ENCODE results near the gene SORCS3. TPM values are rescaled to one million over a fixed set of nuclear protein-coding genes. Genes with fewer than 3 reads are reported as not detected.

SORCS3 gene
- total RNA-seq, 2 experiments from 2014 or later: 1.7 to 2.1 TPM

- H3K27me3 Mint-ChIP-seq: peaks cover 5% of the 10 kb centered on the region
- H3K27ac ChIP-seq (ENCODE audit: low read depth in 1 of 2, low read length in 2 of 2): no peak overlapping the region
- CTCF ChIA-PET: no interaction called here
These were observed 266.4 kb downstream of the SORCS3 start for GRCh38 chr10:104907521-104907920.

GRCh38 chr10:104908581-104908980 lies 267.5 kb downstream of the SORCS3 start:
- Mint-ChIP-seq H3K27me3 (peaks cover 5% of the 10 kb centered on the region), H3K4me3 (no peak overlapping the region), H3K9me3 (no peaks in the 10 kb centered on the region), H3K36me3 (ENCODE audit: low read depth) (no peaks in the 10 kb centered on the region), H3K4me1 (ENCODE audit: low read depth) (peaks cover 6% of the 10 kb centered on the region), H3K27ac (no peak overlapping the region)
- intact Hi-C loops (cut with DNase I, micrococcal nuclease): no loop called here
- no peak for TF ChIP-seq CTCF (IDR thresholded peaks at IDR 0.05)
- Histone ChIP-seq H3K27ac (ENCODE audit: low read depth in 1 of 2, low read length in 2 of 2) (no peak overlapping the region), H3K9me3 (ENCODE audit: control insufficient read depth in 1 of 2, insufficient read depth in 1 of 2, low read length in 2 of 2) (no peaks in the 10 kb centered on the region), H3K27me3 (ENCODE audit: control insufficient read depth in 1 of 2, insufficient read depth in 2 of 2, low read length in 2 of 2) (no peaks in the 10 kb centered on the region), H3K36me3 (ENCODE audit: insufficient read depth, low read length) (no peaks in the 10 kb centered on the region), H3K4me1 (ENCODE audit: insufficient read depth, low read length) (no peaks in the 10 kb centered on the region), H3K4me3 (ENCODE audit: low read length) (no peak overlapping the region)
- ATAC-seq (ENCODE audit: poor library complexity) (no peak), DNase-seq (no peak)
- ChIA-PET POLR2A (interaction anchor here (0.6 kb wide), 1 partner anchor 1950 kb away, joined by 3 read pairs; no protein-coding TSS in a partner anchor), CTCF (no interaction called here)

More at GRCh38 chr10:104907521-104907920, 266.4 kb downstream of the SORCS3 start:
- no peaks in the 10 kb centered on the region for H3K27me3 ChIP-seq (ENCODE audit: control insufficient read depth in 1 of 2, insufficient read depth in 2 of 2, low read length in 2 of 2)
- Mint-ChIP-seq H3K36me3 (ENCODE audit: low read depth) (no peaks in the 10 kb centered on the region), H3K4me1 (ENCODE audit: low read depth) (peaks cover 6% of the 10 kb centered on the region), H3K4me3 (no peak overlapping the region), H3K27ac (no peak overlapping the region), H3K9me3 (no peaks in the 10 kb centered on the region)
- DNase-seq (no peak), ATAC-seq (ENCODE audit: poor library complexity) (no peak)
- no peak overlapping the region for H3K4me3 ChIP-seq (ENCODE audit: low read length)
- POLR2A ChIA-PET: no interaction called here
- H3K9me3 ChIP-seq (ENCODE audit: control insufficient read depth in 1 of 2, insufficient read depth in 1 of 2, low read length in 2 of 2): no peaks in the 10 kb centered on the region
- intact Hi-C loops (cut with DNase I, micrococcal nuclease): no loop called here
- no peaks in the 10 kb centered on the region for H3K4me1 ChIP-seq (ENCODE audit: insufficient read depth, low read length)
- no peak for TF ChIP-seq CTCF (IDR thresholded peaks at IDR 0.05)
- no peaks in the 10 kb centered on the region for H3K36me3 ChIP-seq (ENCODE audit: insufficient read depth, low read length)

- intact Hi-C loops (cut with DNase I, micrococcal nuclease): no loop called here
- no peak for TF ChIP-seq CTCF (IDR thresholded peaks at IDR 0.05)
- no peak overlapping the region for H3K4me3 Mint-ChIP-seq
- no peaks in the 10 kb centered on the region for H3K36me3 Mint-ChIP-seq (ENCODE audit: low read depth)
- Histone ChIP-seq H3K36me3 (ENCODE audit: insufficient read depth, low read length) (no peaks in the 10 kb centered on the region), H3K27ac (ENCODE audit: low read depth in 1 of 2, low read length in 2 of 2) (no peak overlapping the region), H3K9me3 (ENCODE audit: control insufficient read depth in 1 of 2, insufficient read depth in 1 of 2, low read length in 2 of 2) (no peaks in the 10 kb centered on the region), H3K4me1 (ENCODE audit: insufficient read depth, low read length) (no peaks in the 10 kb centered on the region), H3K4me3 (ENCODE audit: low read length) (no peak overlapping the region), H3K27me3 (ENCODE audit: control insufficient read depth in 1 of 2, insufficient read depth in 2 of 2, low read length in 2 of 2) (no peaks in the 10 kb centered on the region)
- H3K4me1 Mint-ChIP-seq (ENCODE audit: low read depth): peaks cover 6% of the 10 kb centered on the region
- H3K27me3 Mint-ChIP-seq: peaks cover 9% of the 10 kb centered on the region
- no peak for DNase-seq
- no peaks in the 10 kb centered on the region for H3K9me3 Mint-ChIP-seq
- no peak overlapping the region for H3K27ac Mint-ChIP-seq
- ChIA-PET POLR2A (no interaction called here), CTCF (no interaction called here)
- no peak for ATAC-seq (ENCODE audit: poor library complexity)
These were observed 269.6 kb downstream of the SORCS3 start for GRCh38 chr10:104910712-104911111.
